ENCODE data around the gene SCFD1. TPM values are rescaled to one million over a fixed set of nuclear protein-coding genes. Genes with fewer than 3 reads are reported as not detected.

SCFD1 gene
- total and polyA plus RNA-seq, 10 of the 15 experiments (the other 5 are each of a cell fraction or from before 2014, with no cell fraction given) = 61.5 to 98.4 (median 82.5) TPM

- no peaks in the 10 kb centered on the region for H3K9me3 ChIP-seq (replicated peaks; ENCODE audit: control insufficient read depth, insufficient read depth, low read length)
- CTCF ChIA-PET = interaction anchor here (0.6 to 2.5 kb wide), 6 partner anchors 11 to 695 kb away, joined by 3 to 15 read pairs (median 4); no protein-coding TSS in a partner anchor
- SMC1A ChIA-PET (ENCODE audit: uncharacterized antibody, unreplicated experiment) = interaction anchor here (0.7 to 1.6 kb wide), 2 partner anchors 219 to 700 kb away, joined by 3 read pairs; no protein-coding TSS in a partner anchor
- no peaks in the 10 kb centered on the region for H3K79me2 ChIP-seq (ENCODE audit: control insufficient read depth, insufficient read depth, low read length)
- 59% methylated on average over 8 of the region's 8 CpGs for WGBS (ENCODE audit: insufficient coverage, insufficient replicate concordance, low lambda C conversion rate, missing lambda C conversion rate)
- H3K36me3 ChIP-seq (ENCODE audit: control insufficient read depth in 2 of 2, insufficient read depth in 2 of 2, low read length in 1 of 2) = peaks cover 2 to 9% of the 10 kb centered on the region in 2 experiments; a peak in 2 of 4 replicates
- intact Hi-C loops (cut with micrococcal nuclease; ENCODE audit: unreplicated experiment) (loop anchor here (1.0 kb wide), 1 partner anchor 250 kb away; no protein-coding TSS in a partner anchor), in situ Hi-C loops (cut with MboI) (loop anchor here (5.0 kb wide), 1 partner anchor 251 kb away; no protein-coding TSS in a partner anchor)
- POLR2A ChIA-PET = no interaction called here
- DNase-seq (ENCODE audit: low read depth, low spot score) = peak; percentile 4
- H3K4me1 ChIP-seq (ENCODE audit: control insufficient read depth, insufficient read depth, low read length) = no peaks in the 10 kb centered on the region
- BruUV-seq (replicated peaks) = no TSS peak
- no peak overlapping the region for H3K4me3 ChIP-seq
- H3K9ac ChIP-seq (ENCODE audit: control insufficient read depth, insufficient read depth, low read length) = no peak overlapping the region
- H3K27me3 ChIP-seq (replicated peaks in 1 of 2; ENCODE audit: control insufficient read depth in 2 of 2, insufficient read depth in 2 of 2, low read length in 1 of 2) = no peaks in the 10 kb centered on the region
- H3K27ac ChIP-seq (ENCODE audit: control insufficient read depth, insufficient read depth) = no peak overlapping the region
- FAIRE-seq = peak; percentile 71
- no peak overlapping the region for H3K4me2 ChIP-seq (ENCODE audit: control insufficient read depth, insufficient read depth)
- no peaks in the 10 kb centered on the region for H4K20me1 ChIP-seq (ENCODE audit: control insufficient read depth, insufficient read depth)
- peak; percentile 75 for ATAC-seq
- RAD21 ChIA-PET (ENCODE audit: unreplicated experiment) = interaction anchor here (0.8 kb wide), 1 partner anchor 248 kb away, joined by 3 read pairs; no protein-coding TSS in a partner anchor
- no peak overlapping the region for H2AFZ ChIP-seq (ENCODE audit: control insufficient read depth, low read depth, low read length)
- TF ChIP-seq NBN (IDR thresholded peaks at IDR 0.05) (no peak), CHD1 (IDR thresholded peaks at IDR 0.05; ENCODE audit: low read depth, low read length) (no peak), NR2C2 (IDR thresholded peaks at IDR 0.05; ENCODE audit: borderline replicate concordance, control insufficient read depth, insufficient read length, low read depth) (no peak), CREM (IDR thresholded peaks at IDR 0.05; ENCODE audit: low read depth) (peak; percentile 20; the same call in 1 of the 2 replicates), CUX1 (IDR thresholded peaks at IDR 0.05; ENCODE audit: insufficient replicate concordance, low read depth, low read length) (no peak), CTCF (IDR thresholded peaks at IDR 0.05 in 2 of 3, conservative IDR thresholded peaks at IDR 0.05 in 1 of 3; ENCODE audit: control insufficient read depth in 2 of 3, extremely low read depth in 1 of 3, insufficient read depth in 1 of 3, low read depth in 3 of 3, low read length in 3 of 3) (peak; percentile 58 to 72 (median 69)), REST (IDR thresholded peaks at IDR 0.05; ENCODE audit: low read depth, low read length) (no peak), KLF5 (IDR thresholded peaks at IDR 0.05; ENCODE audit: partially characterized antibody) (no peak), ZNF217 (IDR thresholded peaks at IDR 0.05) (no peak), ZSCAN29 (IDR thresholded peaks at IDR 0.05) (no peak), ASH2L (IDR thresholded peaks at IDR 0.05; ENCODE audit: borderline replicate concordance, low read depth) (no peak), USF1 (IDR thresholded peaks at IDR 0.05; ENCODE audit: borderline replicate concordance, extremely low read length, insufficient read depth, low read depth, low read length) (no peak)
Measured at GRCh38 chr14:30656190-30656632, 34.1 kb downstream of the SCFD1 start.
